Hepatocyte (in vitro differentiated cells): ENCODE data around the gene HOXD8. TPM values are rescaled to one million over a fixed set of nuclear protein-coding genes. Genes with fewer than 3 reads are reported as not detected.

ENCODE experiments used
- DNase-seq: peaks from one replicate; pipeline ENCODE4 v3.0.0-alpha.2; 2016; ENCODE audit warnings: low spot score
- H2AFZ ChIP-seq: fragments of 200-600 bp; sonication (generic); 2 replicates; pipeline ENCODE4 v1.6.0; 2016; ENCODE audit warnings: antibody characterized with exemption, mild to moderate bottlenecking
- H3K27ac ChIP-seq: fragments of 200-600 bp; sonication (generic); 2 replicates; pipeline ENCODE4 v1.5.1; 2016; ENCODE audit warnings: mild to moderate bottlenecking
- H3K27me3 ChIP-seq: fragments of 200-600 bp; sonication (generic); 2 replicates; pipeline ENCODE4 v1.6.1; 2016
- H3K36me3 ChIP-seq: fragments of 200-600 bp; sonication (generic); replicated peaks from 2 replicates; pipeline ENCODE4 v1.5.1; 2016; ENCODE audit warnings: low read depth; ENCODE audit not compliant: insufficient read depth
- H3K4me1 ChIP-seq: fragments of 200-600 bp; sonication (generic); 2 replicates; pipeline ENCODE4 v1.5.1; 2016; ENCODE audit warnings: mild to moderate bottlenecking, moderate library complexity; ENCODE audit not compliant: insufficient read depth
- H3K4me2 ChIP-seq: fragments of 200-600 bp; sonication (generic); 2 replicates; pipeline ENCODE4 v1.6.0; 2016
- H3K4me3 ChIP-seq: fragments of 200-600 bp; sonication (generic); 2 replicates; pipeline ENCODE4 v1.5.1; 2016; ENCODE audit warnings: mild to moderate bottlenecking
- H3K79me2 ChIP-seq: fragments of 200-600 bp; sonication (generic); 2 replicates; pipeline ENCODE4 v1.6.0; 2017; ENCODE audit warnings: mild to moderate bottlenecking
- H3K9me2 ChIP-seq: fragments of 200-600 bp; sonication (generic); replicated peaks from 2 replicates; pipeline ENCODE4 v1.6.0; 2017; ENCODE audit warnings: mild to moderate bottlenecking; ENCODE audit not compliant: insufficient read depth
- H3K9me3 ChIP-seq: fragments of 200-600 bp; sonication (generic); 2 replicates; pipeline ENCODE4 v1.5.1; 2016; ENCODE audit warnings: low read depth, mild to moderate bottlenecking
- H4K20me1 ChIP-seq: fragments of 200-600 bp; sonication (generic); 2 replicates; pipeline ENCODE4 v1.6.0; 2016; ENCODE audit warnings: mild to moderate bottlenecking; ENCODE audit not compliant: insufficient read depth, poor library complexity, severe bottlenecking
- EZH2 ChIP-seq: fragments of 200-600 bp; sonication (generic); IDR thresholded peaks from 2 replicates; pipeline ENCODE4 v1.6.1; 2016; ENCODE audit warnings: antibody characterized with exemption, mild to moderate bottlenecking, borderline replicate concordance
- EZH2phosphoT487 ChIP-seq: fragments of 200-600 bp; sonication (generic); IDR thresholded peaks from one replicate; pipeline ENCODE4 v1.6.1; 2018; ENCODE audit warnings: antibody characterized with exemption, mild to moderate bottlenecking, low read depth, moderate library complexity; ENCODE audit not compliant: unreplicated experiment, severe bottlenecking
- WGBS: methylation state at CpG from one replicate; pipeline ENCODE4 v1.1.6; 2016; ENCODE audit warnings: low lambda C conversion rate; ENCODE audit errors: missing lambda C conversion rate; 5-methylcytosine and 5-hydroxymethylcytosine counted together
- polyA plus RNA-seq: library from polyadenylated mRNA; unstranded; fragments of >200 nt; fragmentation: Nextera tagmentation; extraction: Ambion mirVana; gene quantifications from 2 replicates; pipeline ENCODE4 v1.2.1, GENCODE V29; 2016
- total RNA-seq: library from RNA; depleted of rRNA; stranded (reverse); fragments of >200 nt; gene quantifications from 2 replicates; pipeline ENCODE4 v1.2.3, GENCODE V29; 2014
- TF ChIP-seq, protein P1 (sequence below): fragments of 200-600 bp; sonication (generic); IDR thresholded peaks from 2 replicates; pipeline ENCODE4 v1.5.1; 2016; ENCODE audit warnings: antibody characterized with exemption, mild to moderate bottlenecking; ENCODE audit not compliant: poor library complexity

The HOXD8 gene
- total and polyA plus RNA-seq, 2 experiments from 2014 or later: 1.3 TPM; not detected in 1

- H3K79me2 ChIP-seq: peaks cover 48% of the 10 kb centered on the region
- DNase-seq: no peak
- no peaks in the 10 kb centered on the region for H3K36me3 ChIP-seq
- no peak within 1 kb of the TSS for H2AFZ ChIP-seq
- H3K9me2 ChIP-seq: no peaks in the 10 kb centered on the region
- 1% methylated on average over 75 of the region's 85 CpGs for WGBS
- no peak for TF ChIP-seq EZH2
- peak; percentile 50 for TF ChIP-seq EZH2phosphoT487
- TF ChIP-seq, protein P1, sequence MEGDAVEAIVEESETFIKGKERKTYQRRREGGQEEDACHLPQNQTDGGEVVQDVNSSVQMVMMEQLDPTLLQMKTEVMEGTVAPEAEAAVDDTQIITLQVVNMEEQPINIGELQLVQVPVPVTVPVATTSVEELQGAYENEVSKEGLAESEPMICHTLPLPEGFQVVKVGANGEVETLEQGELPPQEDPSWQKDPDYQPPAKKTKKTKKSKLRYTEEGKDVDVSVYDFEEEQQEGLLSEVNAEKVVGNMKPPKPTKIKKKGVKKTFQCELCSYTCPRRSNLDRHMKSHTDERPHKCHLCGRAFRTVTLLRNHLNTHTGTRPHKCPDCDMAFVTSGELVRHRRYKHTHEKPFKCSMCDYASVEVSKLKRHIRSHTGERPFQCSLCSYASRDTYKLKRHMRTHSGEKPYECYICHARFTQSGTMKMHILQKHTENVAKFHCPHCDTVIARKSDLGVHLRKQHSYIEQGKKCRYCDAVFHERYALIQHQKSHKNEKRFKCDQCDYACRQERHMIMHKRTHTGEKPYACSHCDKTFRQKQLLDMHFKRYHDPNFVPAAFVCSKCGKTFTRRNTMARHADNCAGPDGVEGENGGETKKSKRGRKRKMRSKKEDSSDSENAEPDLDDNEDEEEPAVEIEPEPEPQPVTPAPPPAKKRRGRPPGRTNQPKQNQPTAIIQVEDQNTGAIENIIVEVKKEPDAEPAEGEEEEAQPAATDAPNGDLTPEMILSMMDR: no peak
- peak within 1 kb of the TSS; percentile 91 for H3K4me2 ChIP-seq
- H3K9me3 ChIP-seq: no peaks in the 10 kb centered on the region
- peak within 1 kb of the TSS; percentile 93 for H3K27ac ChIP-seq
- peaks cover 94% of the 10 kb centered on the region for H3K27me3 ChIP-seq
- H4K20me1 ChIP-seq: peaks cover 17% of the 10 kb centered on the region
- H3K4me1 ChIP-seq: no peaks in the 10 kb centered on the region
- peak within 1 kb of the TSS; percentile 70 for H3K4me3 ChIP-seq
These were observed 22.6 kb upstream of the HOXD8 start, which contains the start of gene HOXD11 for GRCh38 chr2:176106581-176107539. HOXD11 (plus strand) TSS chr2:176107280; CDS start chr2:176107356, 76 bp downstream.

- peak overlapping the region; percentile 73 for H3K4me2 ChIP-seq
- H3K4me3 ChIP-seq: peak overlapping the region; percentile 29
- DNase-seq: no peak
- H3K36me3 ChIP-seq: no peaks in the 10 kb centered on the region
- H3K9me3 ChIP-seq: no peaks in the 10 kb centered on the region
- H3K27ac ChIP-seq: peak overlapping the region; percentile 65
- H4K20me1 ChIP-seq: peaks cover 24% of the 10 kb centered on the region
- TF ChIP-seq EZH2phosphoT487 (no peak), EZH2 (no peak)
- TF ChIP-seq, protein P1: no peak
- WGBS: 4% methylated on average over 22 of the region's 59 CpGs
- H3K79me2 ChIP-seq: peaks cover 48% of the 10 kb centered on the region
- H2AFZ ChIP-seq: no peak overlapping the region
- H3K9me2 ChIP-seq: no peaks in the 10 kb centered on the region
- H3K27me3 ChIP-seq: peaks cover 94% of the 10 kb centered on the region
- no peaks in the 10 kb centered on the region for H3K4me1 ChIP-seq
These were observed 21.7 kb upstream of the HOXD8 start for GRCh38 chr2:176107731-176108181.

- peaks cover 40% of the 10 kb centered on the region for H4K20me1 ChIP-seq
These were observed 20.2 kb upstream of the HOXD8 start for GRCh38 chr2:176109192-176109901.

More at GRCh38 chr2:176109192-176109901, 20.2 kb upstream of the HOXD8 start:
- H3K36me3 ChIP-seq: no peaks in the 10 kb centered on the region
- H3K4me3 ChIP-seq: peak overlapping the region; percentile 29
- H3K27me3 ChIP-seq: peaks cover 94% of the 10 kb centered on the region
- no peaks in the 10 kb centered on the region for H3K4me1 ChIP-seq
- H3K79me2 ChIP-seq: peaks cover 58% of the 10 kb centered on the region
- H2AFZ ChIP-seq: no peak overlapping the region
- TF ChIP-seq EZH2phosphoT487: peak; percentile 53
- TF ChIP-seq, protein P1: no peak
- TF ChIP-seq EZH2: peak; percentile 86
- WGBS: 12% methylated on average over 26 of the region's 26 CpGs
- DNase-seq: no peak
- peaks cover 3% of the 10 kb centered on the region for H3K9me3 ChIP-seq
- H3K9me2 ChIP-seq: no peaks in the 10 kb centered on the region
- H3K27ac ChIP-seq: peak overlapping the region; percentile 31
- peak overlapping the region; percentile 73 for H3K4me2 ChIP-seq
